ENCODE measurements around the gene SEMA4C.

SEMA4C gene

DNA sequence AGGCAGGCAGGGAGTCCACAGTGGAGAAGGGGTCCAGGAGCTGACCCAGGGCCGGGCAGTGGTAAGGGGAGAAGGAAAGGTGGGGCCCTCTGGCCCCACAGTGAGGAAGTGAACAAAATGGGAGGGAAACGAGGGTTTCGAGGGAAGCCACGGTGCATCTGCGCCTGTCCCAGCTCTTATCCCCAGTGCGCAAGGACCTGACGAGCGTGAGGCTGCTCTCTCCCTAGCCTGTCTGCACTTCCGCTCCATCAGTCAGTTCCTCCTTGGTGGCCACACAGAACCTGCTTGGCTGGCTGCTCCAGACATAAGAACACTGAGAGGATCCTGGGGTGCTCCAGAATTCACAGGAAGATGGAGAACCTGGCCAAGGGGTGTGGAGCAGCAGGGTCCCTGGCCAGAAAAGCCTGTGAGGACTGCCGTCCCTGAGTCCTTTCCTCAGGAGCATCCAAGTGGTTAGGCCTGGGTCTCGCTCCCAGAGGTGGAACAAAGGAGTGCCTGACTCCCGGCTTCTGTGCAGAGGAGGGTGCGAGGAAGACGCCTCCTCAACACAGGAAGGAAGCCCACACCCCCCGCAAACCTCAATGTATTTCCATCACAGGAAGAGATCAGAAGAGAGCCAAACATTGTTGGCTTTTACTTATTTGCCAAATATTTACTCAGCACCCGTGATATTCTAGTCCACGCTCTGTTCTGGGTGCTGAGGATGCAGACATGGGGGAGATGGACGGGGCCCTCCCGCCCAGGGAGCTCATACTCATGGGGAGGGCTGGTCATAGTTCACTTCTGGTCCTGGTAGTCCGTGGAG lies 43.7 kb upstream of the SEMA4C start:
- DNase-seq (ENCODE audit: low read depth), result no peak
- TF ChIP-seq, protein P1, sequence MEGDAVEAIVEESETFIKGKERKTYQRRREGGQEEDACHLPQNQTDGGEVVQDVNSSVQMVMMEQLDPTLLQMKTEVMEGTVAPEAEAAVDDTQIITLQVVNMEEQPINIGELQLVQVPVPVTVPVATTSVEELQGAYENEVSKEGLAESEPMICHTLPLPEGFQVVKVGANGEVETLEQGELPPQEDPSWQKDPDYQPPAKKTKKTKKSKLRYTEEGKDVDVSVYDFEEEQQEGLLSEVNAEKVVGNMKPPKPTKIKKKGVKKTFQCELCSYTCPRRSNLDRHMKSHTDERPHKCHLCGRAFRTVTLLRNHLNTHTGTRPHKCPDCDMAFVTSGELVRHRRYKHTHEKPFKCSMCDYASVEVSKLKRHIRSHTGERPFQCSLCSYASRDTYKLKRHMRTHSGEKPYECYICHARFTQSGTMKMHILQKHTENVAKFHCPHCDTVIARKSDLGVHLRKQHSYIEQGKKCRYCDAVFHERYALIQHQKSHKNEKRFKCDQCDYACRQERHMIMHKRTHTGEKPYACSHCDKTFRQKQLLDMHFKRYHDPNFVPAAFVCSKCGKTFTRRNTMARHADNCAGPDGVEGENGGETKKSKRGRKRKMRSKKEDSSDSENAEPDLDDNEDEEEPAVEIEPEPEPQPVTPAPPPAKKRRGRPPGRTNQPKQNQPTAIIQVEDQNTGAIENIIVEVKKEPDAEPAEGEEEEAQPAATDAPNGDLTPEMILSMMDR (IDR thresholded peaks at IDR 0.05; ENCODE audit: insufficient read depth, low read depth, low read length, missing control alignments), result no peak
- no peak overlapping the region for H3K4me3 ChIP-seq (ENCODE audit: low read length)

DNA sequence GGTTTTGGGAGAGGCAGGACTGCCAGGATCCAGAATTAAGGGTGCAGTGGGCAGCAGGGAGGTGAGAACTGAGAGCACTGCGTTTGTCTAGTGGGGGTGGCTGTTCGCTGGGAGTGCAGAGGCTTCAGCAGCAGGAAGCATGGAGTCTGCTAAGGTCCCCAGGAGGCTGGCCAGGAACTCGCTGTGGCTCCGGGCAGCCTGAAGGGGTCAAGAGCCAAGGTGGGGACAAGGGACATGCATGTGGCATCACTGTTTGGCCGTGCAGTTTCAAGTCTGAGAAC lies 43.2 kb upstream of the SEMA4C start:
- TF ChIP-seq, protein P1 (IDR thresholded peaks at IDR 0.05; ENCODE audit: insufficient read depth, low read depth, low read length, missing control alignments), result no peak
- DNase-seq (ENCODE audit: low read depth), result no peak
- H3K4me3 ChIP-seq (ENCODE audit: low read length), result no peak overlapping the region

DNA sequence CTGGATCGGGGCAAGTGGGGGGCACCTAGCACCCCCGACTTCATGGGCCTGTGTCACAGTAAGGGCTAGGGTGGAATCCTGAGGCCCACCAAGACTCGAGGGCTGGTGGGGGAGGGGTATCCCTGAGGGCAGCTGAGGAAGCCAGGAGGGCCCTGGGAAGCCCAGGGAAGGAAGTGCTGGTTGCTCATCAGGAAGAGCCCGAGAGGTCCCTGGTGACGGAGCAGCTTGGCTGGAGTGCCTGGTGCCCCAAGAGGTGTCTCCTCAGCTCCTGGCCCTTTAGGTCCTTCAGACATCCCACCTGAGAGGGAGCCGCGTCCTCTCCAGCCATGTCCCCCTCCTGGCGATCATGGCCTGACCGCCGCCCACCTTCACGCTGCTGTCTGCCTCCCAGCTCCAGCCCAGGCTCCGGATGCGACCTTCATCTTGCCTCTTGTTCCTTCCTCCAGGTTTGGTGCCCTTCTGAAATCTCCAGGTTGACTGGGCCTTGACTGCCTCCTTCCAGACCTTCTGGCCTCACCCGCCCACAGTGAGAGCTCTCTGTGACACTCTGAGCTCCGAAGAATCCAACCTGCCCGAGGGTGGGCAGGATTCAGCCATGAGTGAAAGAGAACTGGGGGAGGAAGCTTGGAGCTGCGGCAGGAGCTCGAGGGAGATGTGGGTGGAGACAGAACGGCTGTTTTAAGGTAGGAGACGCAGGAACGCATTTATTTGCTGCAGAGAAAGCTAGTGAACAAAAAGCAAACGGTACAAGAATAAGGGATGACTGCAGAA lies 42.7 kb upstream of the SEMA4C start:
- TF ChIP-seq, protein P1 (IDR thresholded peaks at IDR 0.05; ENCODE audit: insufficient read depth, low read depth, low read length, missing control alignments), result no peak
- no peak overlapping the region for H3K4me3 ChIP-seq (ENCODE audit: low read length)
- no peak for DNase-seq (ENCODE audit: low read depth)

DNA sequence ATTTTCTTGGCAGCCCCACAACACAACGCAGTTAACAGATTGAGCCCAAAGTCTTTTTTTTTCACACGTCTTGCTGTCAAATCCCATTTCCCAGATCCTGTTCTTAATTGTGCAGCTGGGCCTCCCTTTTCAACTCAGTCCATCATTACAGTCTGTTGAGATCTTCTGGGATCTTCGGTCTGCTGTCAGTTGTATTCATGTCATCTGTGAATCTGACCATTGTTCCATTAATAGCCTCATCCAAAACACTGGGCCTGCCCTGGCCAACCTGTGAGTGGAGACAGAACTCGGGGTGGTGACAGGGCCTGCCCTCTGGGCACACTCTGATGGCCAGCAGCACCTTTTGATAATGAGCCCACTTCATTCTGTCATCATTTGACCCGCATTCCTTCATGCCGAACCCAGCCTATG lies 39.7 kb upstream of the SEMA4C start:
- TF ChIP-seq, protein P1 (IDR thresholded peaks at IDR 0.05; ENCODE audit: insufficient read depth, low read depth, low read length, missing control alignments), result no peak
- no peak for DNase-seq (ENCODE audit: low read depth)

DNA sequence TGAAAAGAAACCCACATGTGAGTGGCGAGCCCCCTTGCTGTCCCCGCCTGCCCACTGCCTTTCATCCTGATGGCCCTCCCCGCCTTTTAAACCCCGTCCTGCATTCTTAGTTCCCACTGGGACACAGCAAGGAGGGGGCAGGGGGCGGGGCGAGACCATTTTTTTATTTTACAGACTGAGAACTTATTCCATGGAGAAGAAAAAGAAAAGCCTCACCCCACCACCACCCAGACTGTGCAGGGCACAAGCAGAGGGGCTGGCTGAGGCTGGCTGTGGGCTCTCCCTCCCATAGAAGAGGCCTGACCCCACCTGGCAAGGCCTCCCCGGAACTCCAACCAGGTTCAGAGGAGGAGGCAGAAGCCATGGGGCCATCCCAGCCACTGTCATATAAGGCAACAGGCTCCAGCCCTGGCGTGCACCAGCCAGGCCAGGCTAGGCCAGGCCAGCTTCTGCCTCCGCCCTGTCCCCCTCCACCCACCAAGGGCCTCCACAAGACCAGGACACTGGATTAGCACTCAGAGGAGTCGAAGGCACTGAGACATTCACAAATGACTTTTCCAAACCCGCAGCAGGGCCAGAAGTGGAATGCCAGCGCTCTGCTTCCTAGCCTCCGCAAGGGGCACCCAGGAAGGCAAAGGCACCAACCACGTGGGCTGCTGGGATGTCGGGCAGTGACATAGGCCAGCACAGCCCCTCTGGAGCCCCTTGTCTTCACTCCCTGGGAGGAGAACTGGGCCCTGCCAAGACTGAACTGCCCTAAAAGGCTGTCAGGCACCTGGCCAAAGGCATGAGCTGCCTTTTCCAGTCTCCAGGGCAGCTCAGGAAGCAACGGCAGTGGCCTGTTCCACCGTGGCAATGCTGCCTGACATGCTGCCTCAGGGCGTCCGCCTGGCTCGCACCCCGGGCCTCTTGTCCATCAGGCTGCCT lies 37.5 kb upstream of the SEMA4C start:
- no peak overlapping the region for H3K4me3 ChIP-seq (ENCODE audit: low read length)
- TF ChIP-seq, protein P1 (IDR thresholded peaks at IDR 0.05; ENCODE audit: insufficient read depth, low read depth, low read length, missing control alignments), result no peak
- no peak for DNase-seq (ENCODE audit: low read depth)

More for the DNA sequence above, 39.7 kb upstream of the SEMA4C start:
- H3K4me3 ChIP-seq (ENCODE audit: low read length), result no peak overlapping the region

DNA sequence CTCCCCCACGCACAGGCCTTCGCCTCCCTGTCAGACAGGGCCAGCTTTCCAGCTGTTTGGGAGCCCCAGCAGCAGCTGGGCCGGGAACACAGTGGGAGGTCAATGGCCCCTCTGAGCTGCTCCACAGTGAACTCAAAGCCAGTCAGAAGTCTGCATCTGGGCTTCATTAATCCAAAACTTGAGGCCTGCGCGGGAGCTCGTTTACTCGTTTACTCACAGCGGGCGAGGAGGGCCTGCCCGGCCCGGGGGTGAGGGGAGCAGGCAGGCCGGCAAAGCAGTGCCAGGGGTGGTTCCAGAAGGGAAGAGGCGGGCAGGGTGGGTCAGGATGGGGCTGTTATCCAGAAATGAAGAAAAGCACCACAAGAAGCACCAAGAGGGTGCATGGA lies 36.8 kb upstream of the SEMA4C start:
- H3K4me3 ChIP-seq (ENCODE audit: low read length), result no peak overlapping the region
- DNase-seq (ENCODE audit: low read depth), result no peak
- TF ChIP-seq, protein P1 (IDR thresholded peaks at IDR 0.05; ENCODE audit: insufficient read depth, low read depth, low read length, missing control alignments), result no peak

All from epithelial cell of esophagus (primary cell).